ENCODE data around the gene ZNF205.

The ZNF205 gene

DNA sequence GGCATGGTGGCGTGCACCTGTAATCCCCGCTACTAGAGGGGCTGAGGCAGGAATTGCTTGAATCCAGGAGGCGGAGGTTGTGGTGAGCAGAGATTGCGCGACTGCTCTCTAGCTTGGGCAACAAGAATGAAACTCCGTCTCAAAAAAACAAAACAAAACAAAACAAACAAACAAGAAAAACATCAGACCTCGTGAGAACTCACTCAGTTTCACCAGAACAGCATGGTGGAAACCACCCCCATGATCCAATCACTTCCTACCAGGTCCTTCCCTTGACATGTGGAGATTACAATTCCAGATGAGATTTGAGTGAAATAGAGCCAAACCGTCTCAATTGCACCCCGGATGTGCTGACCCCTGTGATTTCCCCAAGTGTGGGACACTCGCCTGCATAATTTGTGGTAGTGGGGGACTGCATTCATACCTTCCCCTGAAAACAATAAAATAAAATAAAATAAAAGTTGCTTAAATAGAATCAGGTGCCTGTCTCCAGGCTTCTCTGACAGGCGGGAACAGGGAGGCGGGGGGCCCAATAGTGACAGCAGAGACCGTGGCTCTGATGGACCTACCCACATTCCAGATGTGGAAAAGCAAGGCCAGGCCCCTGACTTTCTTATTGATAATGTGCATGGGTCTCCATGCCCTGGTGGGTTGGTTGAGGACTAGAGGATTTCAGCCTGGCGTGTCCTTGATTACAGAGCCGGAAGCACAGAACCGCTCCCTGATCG is 26.4 kb upstream of the ZNF205 start:
- Histone ChIP-seq H3K4me3 (ENCODE audit: low read length) (no peak overlapping the region), H3K4me1 (ENCODE audit: insufficient read depth, low read length) (no peaks in the 10 kb centered on the region), H3K9me3 (ENCODE audit: insufficient read depth, low read depth, low read length) (no peaks in the 10 kb centered on the region), H3K36me3 (ENCODE audit: insufficient read depth, low read length) (peaks cover 33% of the 10 kb centered on the region), H3K27ac (ENCODE audit: low read depth, low read length) (no peak overlapping the region), H3K27me3 (ENCODE audit: insufficient read depth, low read length) (no peaks in the 10 kb centered on the region), H3K9ac (ENCODE audit: low read depth, low read length) (no peak overlapping the region)
- 92% methylated on average over 16 of the region's 17 CpGs for WGBS

DNA sequence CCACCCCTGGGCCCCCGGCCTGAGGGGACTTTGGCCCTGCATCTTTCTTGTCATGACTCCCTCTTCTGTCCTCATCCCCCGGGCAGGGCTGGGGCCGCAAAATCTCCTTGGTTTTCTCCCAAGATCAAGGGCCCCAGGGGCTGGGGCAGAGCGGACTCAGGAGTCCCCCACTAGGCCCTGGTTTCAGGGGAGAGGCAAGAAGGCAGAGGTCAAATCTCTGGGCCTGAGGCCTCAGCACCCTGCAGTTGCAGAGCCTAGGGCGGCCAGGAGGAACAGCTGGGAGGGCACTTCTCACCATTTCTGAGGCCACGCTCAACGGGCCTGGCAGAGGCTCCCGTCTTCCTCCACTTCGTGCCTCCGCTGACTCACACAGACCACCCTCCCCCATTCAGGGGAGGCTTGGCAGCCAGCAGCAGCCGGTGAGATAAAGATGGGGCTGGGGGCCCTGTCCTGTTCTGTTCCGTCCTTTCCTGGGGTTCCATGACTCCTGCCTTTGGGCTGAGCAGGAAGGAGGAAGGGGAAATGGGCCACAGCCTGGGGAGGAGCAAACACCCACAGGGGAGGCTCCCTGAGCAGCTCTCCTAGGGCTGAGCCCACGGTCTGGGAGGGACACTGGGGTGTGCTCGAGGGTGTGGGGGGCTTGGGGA is 25.7 kb upstream of the ZNF205 start:
- Histone ChIP-seq H3K27ac (ENCODE audit: low read depth, low read length) (peak overlapping the region; percentile 24), H3K4me3 (ENCODE audit: low read length) (no peak overlapping the region), H3K9ac (ENCODE audit: low read depth, low read length) (no peak overlapping the region)

DNA sequence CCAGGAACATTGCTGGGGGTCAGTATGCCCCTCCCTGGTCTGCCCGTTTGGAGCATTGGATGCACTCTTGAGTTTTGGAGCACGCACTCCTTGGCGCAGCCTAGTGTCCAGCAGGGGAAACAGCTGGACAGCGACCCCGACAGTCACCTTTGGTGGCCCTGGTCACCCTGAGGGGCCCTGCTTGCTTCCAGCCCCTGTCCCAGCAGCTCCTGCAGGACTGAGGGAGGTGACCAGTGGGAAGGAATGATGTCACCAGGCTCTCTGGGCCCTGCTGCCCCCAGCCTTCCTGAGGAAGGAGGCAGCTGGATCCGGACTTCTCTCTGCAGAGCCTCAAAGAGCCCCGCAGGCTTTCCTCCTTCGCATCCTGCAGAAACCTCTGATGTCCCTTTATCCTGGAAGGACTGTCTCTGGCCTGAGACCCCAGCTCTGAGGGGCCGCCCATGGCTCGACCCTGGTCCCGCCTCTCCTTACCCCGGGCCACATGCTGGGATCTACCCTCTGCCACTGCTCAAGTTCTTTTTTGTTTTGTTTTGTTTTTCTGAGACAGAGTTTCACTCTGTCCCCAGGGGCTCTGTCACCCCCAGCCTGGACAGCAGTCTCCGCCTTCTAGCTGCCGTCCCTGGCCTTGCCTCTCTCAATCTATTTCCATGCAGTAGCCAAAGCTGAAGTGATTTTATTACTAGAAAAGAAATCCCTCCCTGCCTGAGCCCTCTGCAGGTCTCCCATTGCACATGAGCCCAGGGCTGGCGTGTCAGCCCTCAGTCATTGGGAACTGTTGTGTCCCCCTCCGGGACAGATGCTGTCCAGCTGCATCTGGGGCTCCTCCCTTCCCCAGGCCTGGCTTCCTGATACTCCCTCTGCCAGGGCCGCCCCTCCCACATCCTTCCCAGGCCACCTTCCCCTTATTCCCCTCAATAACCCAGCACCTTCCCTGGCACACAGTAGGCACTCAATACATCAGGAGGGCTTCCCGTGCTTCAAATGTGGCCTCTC is 24.8 kb upstream of the ZNF205 start:
- Histone ChIP-seq H3K4me3 (ENCODE audit: low read length) (no peak overlapping the region), H3K36me3 (ENCODE audit: insufficient read depth, low read length) (peaks cover 48% of the 10 kb centered on the region), H3K4me1 (ENCODE audit: insufficient read depth, low read length) (no peaks in the 10 kb centered on the region), H3K9ac (ENCODE audit: low read depth, low read length) (no peak overlapping the region), H3K27me3 (ENCODE audit: insufficient read depth, low read length) (no peaks in the 10 kb centered on the region), H3K27ac (ENCODE audit: low read depth, low read length) (peak overlapping the region; percentile 24; the same call in 1 of the 2 replicates), H3K9me3 (ENCODE audit: insufficient read depth, low read depth, low read length) (no peaks in the 10 kb centered on the region)
- WGBS, result 83% methylated on average over 18 of the region's 18 CpGs

More for the DNA sequence above, 25.7 kb upstream of the ZNF205 start:
- no peaks in the 10 kb centered on the region for H3K4me1 ChIP-seq (ENCODE audit: insufficient read depth, low read length)
- H3K27me3 ChIP-seq (ENCODE audit: insufficient read depth, low read length), result no peaks in the 10 kb centered on the region
- peaks cover 40% of the 10 kb centered on the region for H3K36me3 ChIP-seq (ENCODE audit: insufficient read depth, low read length)
- 82% methylated on average over 14 of the region's 14 CpGs for WGBS
- H3K9me3 ChIP-seq (ENCODE audit: insufficient read depth, low read depth, low read length), result no peaks in the 10 kb centered on the region

DNA sequence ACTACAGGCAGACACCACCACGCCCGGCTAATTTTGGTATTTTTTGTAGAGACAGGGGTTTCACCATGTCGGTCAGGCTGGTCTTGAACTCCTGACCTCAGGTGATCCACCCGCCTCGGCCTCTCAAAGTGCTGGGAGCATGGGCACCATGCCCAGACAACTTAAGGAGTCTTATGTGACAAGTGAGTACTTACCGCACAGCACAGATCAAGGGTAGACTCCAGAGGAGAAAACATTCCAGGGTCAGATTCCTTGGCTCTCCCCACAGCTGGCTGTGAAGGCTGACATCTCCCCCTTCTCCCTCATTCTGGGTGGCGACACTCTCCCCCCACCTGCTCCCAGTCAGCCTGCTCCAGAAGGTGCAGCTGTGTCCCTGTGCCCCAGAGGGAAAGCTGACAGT is 23.9 kb upstream of the ZNF205 start:
- H3K9ac ChIP-seq (ENCODE audit: low read depth, low read length), result no peak overlapping the region
- H3K4me3 ChIP-seq (ENCODE audit: low read length), result no peak overlapping the region
- WGBS, result 94% methylated on average over 7 of the region's 7 CpGs
- H3K4me1 ChIP-seq (ENCODE audit: insufficient read depth, low read length), result no peaks in the 10 kb centered on the region
- no peaks in the 10 kb centered on the region for H3K27me3 ChIP-seq (ENCODE audit: insufficient read depth, low read length)
- no peak overlapping the region for H3K27ac ChIP-seq (ENCODE audit: low read depth, low read length)
- no peaks in the 10 kb centered on the region for H3K9me3 ChIP-seq (ENCODE audit: insufficient read depth, low read depth, low read length)
- peaks cover 54% of the 10 kb centered on the region for H3K36me3 ChIP-seq (ENCODE audit: insufficient read depth, low read length)

DNA sequence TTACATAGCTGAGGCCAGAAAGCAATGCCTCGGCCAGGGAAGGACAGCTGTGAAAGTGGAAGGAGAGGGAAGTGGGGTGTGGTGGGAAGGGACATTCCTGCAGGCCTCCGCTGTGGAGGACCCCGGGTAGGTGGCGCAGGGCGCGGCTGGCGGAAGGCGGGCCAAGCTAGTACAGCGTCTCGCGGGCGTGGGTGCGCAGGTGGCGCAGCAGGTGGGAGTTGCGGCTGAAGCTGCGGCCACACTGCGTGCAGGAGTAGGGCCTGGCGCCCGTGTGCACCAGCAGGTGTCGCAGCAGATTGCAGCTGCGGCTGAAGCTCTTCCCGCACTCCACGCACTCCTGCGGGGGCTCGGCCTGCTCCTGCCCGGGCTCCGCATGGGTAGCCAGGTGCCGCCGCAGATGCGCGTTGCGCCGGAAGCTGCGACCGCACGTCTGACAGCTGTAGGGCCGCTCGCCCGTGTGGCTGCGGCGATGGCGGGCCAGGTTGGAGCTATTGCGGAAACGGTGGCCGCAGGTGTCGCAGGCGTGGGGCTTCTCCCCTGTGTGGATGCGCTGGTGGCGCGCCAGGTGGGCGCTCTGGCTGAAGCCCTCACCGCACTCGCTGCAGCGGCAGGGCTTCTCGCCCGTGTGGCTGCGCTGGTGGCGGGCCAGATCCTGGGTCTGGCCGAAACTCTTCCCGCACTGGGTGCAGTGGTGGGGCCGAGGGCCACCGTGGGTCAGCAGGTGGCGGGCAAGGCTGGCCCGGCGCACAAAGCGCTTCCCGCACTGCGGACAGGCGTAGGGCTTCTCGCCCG is 23.3 kb upstream of the ZNF205 start:
- no peak overlapping the region for H3K9ac ChIP-seq (ENCODE audit: low read depth, low read length)
- peaks cover 54% of the 10 kb centered on the region for H3K36me3 ChIP-seq (ENCODE audit: insufficient read depth, low read length)
- no peaks in the 10 kb centered on the region for H3K9me3 ChIP-seq (ENCODE audit: insufficient read depth, low read depth, low read length)
- H3K27ac ChIP-seq (ENCODE audit: low read depth, low read length), result no peak overlapping the region
- no peak overlapping the region for H3K4me3 ChIP-seq (ENCODE audit: low read length)
- H3K27me3 ChIP-seq (ENCODE audit: insufficient read depth, low read length), result no peaks in the 10 kb centered on the region
- WGBS, result 97% methylated on average over 71 of the region's 71 CpGs
- H3K4me1 ChIP-seq (ENCODE audit: insufficient read depth, low read length), result no peaks in the 10 kb centered on the region

DNA sequence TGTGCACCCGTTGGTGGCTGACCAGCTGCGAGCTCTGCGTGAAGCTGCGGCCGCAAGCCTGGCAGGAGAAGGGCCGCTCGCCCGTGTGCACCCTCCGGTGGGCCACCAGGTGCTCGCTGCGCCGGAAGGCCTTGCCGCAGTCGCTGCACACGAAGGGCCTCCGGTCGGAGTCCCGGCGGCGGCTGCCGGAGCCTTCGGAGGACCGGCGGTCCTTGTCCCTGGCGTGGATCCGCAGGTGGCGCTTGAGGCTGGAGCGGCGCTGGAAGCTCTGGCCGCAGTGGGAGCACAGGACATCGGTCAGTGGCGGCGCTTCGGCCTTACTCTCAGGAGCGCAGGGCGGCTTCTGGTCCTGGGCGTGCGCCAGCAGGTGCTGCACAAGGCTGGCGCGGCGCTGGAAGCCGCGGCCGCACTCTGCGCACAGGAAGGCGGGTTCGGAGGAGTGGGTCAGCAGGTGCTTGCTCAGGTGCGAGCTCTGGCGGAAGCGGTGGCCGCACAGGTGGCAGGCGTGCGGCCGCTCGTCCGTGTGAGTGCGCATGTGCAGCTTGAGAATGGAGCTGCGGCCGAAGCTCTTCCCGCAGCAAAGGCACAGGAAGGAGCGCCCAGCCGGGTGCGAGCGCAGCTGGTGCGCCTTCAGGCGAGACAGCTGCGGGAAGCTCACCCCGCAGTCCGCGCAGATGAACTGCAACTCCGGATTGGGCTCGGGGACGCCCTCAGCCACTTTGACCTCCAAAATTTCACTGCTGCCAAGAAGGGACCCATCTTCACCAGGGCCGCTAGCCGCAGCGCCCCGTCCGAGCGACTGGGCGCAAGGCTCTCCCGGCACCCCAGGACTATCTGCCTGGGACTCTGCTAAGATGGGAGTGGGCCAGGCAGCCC is 22.4 kb upstream of the ZNF205 start:
- Histone ChIP-seq H3K9me3 (ENCODE audit: insufficient read depth, low read depth, low read length) (no peaks in the 10 kb centered on the region), H3K9ac (ENCODE audit: low read depth, low read length) (no peak overlapping the region), H3K36me3 (ENCODE audit: insufficient read depth, low read length) (peaks cover 60% of the 10 kb centered on the region), H3K27ac (ENCODE audit: low read depth, low read length) (no peak overlapping the region), H3K4me3 (ENCODE audit: low read length) (no peak overlapping the region), H3K4me1 (ENCODE audit: insufficient read depth, low read length) (no peaks in the 10 kb centered on the region), H3K27me3 (ENCODE audit: insufficient read depth, low read length) (no peaks in the 10 kb centered on the region)
- 97% methylated on average over 81 of the region's 81 CpGs for WGBS

DNA sequence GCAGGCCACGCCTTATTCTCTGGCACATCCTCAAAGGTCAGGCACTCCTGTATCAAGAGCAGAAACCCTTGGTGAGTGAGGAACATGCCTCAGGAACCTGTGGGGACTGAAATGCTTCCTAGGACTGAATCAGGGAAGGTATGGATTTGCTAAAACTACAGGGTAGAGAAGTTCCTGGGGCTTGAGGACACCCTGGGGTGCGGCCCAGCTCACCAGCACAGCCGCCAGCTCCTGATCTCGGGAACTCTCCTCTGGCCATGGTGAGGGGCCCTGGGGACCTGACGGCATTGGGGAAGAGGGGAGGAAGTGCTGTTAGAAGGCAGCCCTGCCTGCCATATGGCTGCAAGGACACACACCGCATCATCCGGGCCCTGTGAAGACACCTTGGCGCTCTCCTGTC is 20.8 kb upstream of the ZNF205 start:
- Histone ChIP-seq H3K9me3 (ENCODE audit: insufficient read depth, low read depth, low read length) (no peaks in the 10 kb centered on the region), H3K27ac (ENCODE audit: low read depth, low read length) (no peak overlapping the region), H3K36me3 (ENCODE audit: insufficient read depth, low read length) (peaks cover 67% of the 10 kb centered on the region), H3K27me3 (ENCODE audit: insufficient read depth, low read length) (no peaks in the 10 kb centered on the region), H3K9ac (ENCODE audit: low read depth, low read length) (no peak overlapping the region), H3K4me1 (ENCODE audit: insufficient read depth, low read length) (peaks cover 3% of the 10 kb centered on the region; the same call in 1 of the 2 replicates), H3K4me3 (ENCODE audit: low read length) (no peak overlapping the region)
- WGBS, result 95% methylated on average over 8 of the region's 8 CpGs

DNA sequence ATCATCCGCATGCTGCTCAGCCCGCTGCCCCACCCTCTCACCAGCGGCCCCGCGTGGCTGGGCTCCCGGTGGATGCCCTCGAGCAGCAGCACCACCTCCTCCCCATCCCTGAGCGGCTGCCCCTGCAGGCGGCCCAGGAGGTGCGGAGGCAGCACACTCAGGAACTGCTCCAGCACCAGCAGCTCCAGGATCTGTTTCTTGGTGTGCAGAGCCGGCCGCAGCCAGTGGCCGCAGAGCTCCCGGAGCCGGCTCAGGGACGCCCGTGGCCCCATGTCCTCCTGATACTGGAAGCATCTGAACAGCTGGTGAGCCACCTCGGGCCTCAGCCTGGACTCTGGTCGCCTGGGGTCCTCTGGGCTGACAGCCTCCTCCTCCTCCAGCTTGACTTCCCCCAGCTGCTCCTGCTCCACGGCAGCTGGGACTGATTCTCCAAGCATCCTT is 19.9 kb upstream of the ZNF205 start:
- Histone ChIP-seq H3K36me3 (ENCODE audit: insufficient read depth, low read length) (peaks cover 67% of the 10 kb centered on the region), H3K9me3 (ENCODE audit: insufficient read depth, low read depth, low read length) (no peaks in the 10 kb centered on the region), H3K27me3 (ENCODE audit: insufficient read depth, low read length) (no peaks in the 10 kb centered on the region), H3K9ac (ENCODE audit: low read depth, low read length) (no peak overlapping the region), H3K27ac (ENCODE audit: low read depth, low read length) (no peak overlapping the region), H3K4me3 (ENCODE audit: low read length) (no peak overlapping the region), H3K4me1 (ENCODE audit: insufficient read depth, low read length) (peaks cover 11% of the 10 kb centered on the region)
- WGBS, result 96% methylated on average over 20 of the region's 20 CpGs

DNA sequence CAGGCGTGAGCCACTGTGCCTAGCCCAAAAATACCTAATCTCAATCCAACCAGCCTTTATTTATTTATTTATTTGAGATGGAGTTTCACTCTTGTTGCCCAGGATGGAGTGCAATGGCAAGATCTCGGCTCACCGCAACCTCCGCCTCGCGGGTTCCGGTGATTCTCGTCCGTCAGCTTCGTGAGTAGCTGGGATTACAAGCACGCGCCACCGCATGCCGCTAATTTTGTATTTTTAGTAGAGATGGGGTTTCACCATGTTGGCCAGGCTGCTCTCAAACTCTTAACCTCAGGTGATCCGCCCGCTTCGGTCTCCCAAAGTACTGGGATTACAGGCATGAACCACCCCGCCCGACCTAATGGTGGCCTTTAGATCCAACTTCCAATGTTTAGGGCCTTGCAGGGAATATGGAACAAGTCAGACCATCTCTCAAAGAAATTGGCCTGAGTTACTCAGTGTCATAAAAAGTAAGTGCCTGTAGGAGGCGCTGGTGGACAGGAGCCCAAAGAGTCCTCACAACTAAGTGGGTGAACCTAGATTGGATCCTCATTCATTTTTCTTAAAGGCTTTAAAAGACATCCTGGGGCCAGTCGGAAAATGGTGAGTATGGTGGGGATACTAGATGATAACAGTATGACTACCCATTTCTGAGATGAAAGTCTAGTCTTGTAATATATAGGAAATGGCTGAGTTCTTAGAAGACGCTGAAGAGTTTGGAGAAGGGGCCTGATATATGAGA is 17.9 kb upstream of the ZNF205 start:
- H3K4me1 ChIP-seq (ENCODE audit: insufficient read depth, low read length), result peaks cover 13% of the 10 kb centered on the region
- H3K9me3 ChIP-seq (ENCODE audit: insufficient read depth, low read depth, low read length), result no peaks in the 10 kb centered on the region
- no peaks in the 10 kb centered on the region for H3K27me3 ChIP-seq (ENCODE audit: insufficient read depth, low read length)
- H3K4me3 ChIP-seq (ENCODE audit: low read length), result no peak overlapping the region
- H3K27ac ChIP-seq (ENCODE audit: low read depth, low read length), result no peak overlapping the region
- 93% methylated on average over 22 of the region's 22 CpGs for WGBS
- H3K9ac ChIP-seq (ENCODE audit: low read depth, low read length), result no peak overlapping the region
- peaks cover 49% of the 10 kb centered on the region for H3K36me3 ChIP-seq (ENCODE audit: insufficient read depth, low read length)

All from HUES64 (cell line).